ENCODE measurements around the gene EZH2.

Gene EZH2

DNA sequence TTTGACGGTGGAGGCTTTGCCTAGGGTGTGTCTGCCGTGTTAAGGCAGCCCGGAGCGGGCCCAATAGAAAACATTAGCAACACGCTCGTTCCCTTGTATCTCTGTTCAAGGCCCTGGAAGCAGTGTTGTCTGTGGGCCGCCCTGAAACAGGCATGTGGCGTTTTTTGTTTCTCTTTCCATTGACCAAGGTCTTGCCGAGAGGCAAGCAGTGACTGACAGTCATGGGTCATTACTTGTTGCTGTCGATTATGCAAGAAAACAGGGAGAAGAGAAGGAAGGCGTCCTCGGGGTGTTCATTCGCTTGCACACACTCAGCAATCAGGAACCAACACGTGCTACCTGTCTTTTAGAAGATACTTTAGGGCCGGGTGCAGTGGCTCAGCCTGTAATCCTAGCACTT, 92.5 kb downstream of the EZH2 start:
- no peak overlapping the region for H2AFZ ChIP-seq
- H3K27me3 ChIP-seq (ENCODE audit: control insufficient read depth, insufficient read depth, low read length) = no peaks in the 10 kb centered on the region
- no peak overlapping the region for H3K4me2 ChIP-seq (ENCODE audit: low read length)
- no peaks in the 10 kb centered on the region for H3K4me1 ChIP-seq
- H3K9ac ChIP-seq = no peak overlapping the region
- peaks cover 2% of the 10 kb centered on the region for H3K79me2 ChIP-seq
- no peaks in the 10 kb centered on the region for H3K36me3 ChIP-seq (ENCODE audit: control insufficient read depth, insufficient read depth, low read length)
- TF ChIP-seq, protein P1, sequence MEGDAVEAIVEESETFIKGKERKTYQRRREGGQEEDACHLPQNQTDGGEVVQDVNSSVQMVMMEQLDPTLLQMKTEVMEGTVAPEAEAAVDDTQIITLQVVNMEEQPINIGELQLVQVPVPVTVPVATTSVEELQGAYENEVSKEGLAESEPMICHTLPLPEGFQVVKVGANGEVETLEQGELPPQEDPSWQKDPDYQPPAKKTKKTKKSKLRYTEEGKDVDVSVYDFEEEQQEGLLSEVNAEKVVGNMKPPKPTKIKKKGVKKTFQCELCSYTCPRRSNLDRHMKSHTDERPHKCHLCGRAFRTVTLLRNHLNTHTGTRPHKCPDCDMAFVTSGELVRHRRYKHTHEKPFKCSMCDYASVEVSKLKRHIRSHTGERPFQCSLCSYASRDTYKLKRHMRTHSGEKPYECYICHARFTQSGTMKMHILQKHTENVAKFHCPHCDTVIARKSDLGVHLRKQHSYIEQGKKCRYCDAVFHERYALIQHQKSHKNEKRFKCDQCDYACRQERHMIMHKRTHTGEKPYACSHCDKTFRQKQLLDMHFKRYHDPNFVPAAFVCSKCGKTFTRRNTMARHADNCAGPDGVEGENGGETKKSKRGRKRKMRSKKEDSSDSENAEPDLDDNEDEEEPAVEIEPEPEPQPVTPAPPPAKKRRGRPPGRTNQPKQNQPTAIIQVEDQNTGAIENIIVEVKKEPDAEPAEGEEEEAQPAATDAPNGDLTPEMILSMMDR (IDR thresholded peaks at IDR 0.05) = no peak
- no peak overlapping the region for H3K27ac ChIP-seq
- H3K9me3 ChIP-seq (ENCODE audit: control insufficient read depth, low read length) = no peaks in the 10 kb centered on the region
- H3K4me3 ChIP-seq (ENCODE audit: low read depth, low read length) = no peak overlapping the region

DNA sequence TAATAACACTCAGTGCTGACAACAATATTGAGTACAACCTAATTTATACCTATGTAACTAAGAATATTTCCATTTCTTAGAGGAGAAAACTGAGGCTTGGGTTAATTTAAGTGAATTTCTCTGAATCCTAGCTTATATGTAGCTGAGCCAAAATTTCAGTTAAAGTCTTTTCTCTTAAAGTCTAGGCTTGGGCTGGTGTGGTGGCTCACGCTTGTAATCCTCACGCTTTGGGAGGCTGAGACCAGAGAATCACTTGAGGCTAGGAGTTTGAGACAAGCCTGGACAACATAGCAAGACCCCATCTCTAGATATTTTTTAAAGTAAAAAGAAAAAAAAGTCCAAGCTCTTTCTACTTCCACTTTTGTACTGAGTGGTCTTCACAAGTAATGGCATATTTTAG, 93.2 kb downstream of the EZH2 start:
- no peak overlapping the region for H3K4me3 ChIP-seq (ENCODE audit: low read depth, low read length)
- H3K36me3 ChIP-seq (ENCODE audit: control insufficient read depth, insufficient read depth, low read length) = no peaks in the 10 kb centered on the region
- no peak overlapping the region for H2AFZ ChIP-seq
- TF ChIP-seq, protein P1 (IDR thresholded peaks at IDR 0.05) = no peak
- H3K9ac ChIP-seq = no peak overlapping the region
- H3K4me2 ChIP-seq (ENCODE audit: low read length) = no peak overlapping the region
- no peaks in the 10 kb centered on the region for H3K79me2 ChIP-seq
- H3K4me1 ChIP-seq = no peaks in the 10 kb centered on the region
- H3K27ac ChIP-seq = no peak overlapping the region
- no peaks in the 10 kb centered on the region for H3K27me3 ChIP-seq (ENCODE audit: control insufficient read depth, insufficient read depth, low read length)
- H3K9me3 ChIP-seq (ENCODE audit: control insufficient read depth, low read length) = no peaks in the 10 kb centered on the region

DNA sequence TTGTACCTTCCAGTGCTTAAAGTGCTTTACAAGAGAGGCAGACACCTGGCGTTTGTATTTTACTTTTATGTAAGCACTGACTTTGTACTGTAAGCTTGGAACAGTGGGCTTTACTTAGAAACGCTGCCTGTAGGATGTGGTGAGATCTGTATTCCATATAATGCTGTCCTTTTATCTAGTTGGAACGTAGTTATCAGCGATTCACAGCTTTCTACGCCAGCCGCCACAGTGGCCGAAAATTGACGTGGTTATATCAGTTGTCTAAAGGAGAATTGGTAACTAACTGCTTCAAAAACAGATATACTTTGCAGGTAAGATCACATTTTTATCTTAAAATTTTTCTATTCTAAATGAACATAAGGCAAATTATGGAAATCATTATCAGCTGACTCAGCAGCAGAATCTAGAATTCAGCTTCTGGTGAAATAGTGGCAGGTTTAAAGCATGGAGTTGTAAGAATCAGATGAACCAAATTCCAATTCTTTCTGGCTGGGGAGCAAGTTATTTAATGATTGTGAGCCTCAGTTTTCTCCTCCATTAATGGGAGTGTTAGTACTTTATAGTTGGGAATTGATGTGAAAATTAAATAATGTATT, 93.9 kb downstream of the EZH2 start:
- no peaks in the 10 kb centered on the region for H3K36me3 ChIP-seq (ENCODE audit: control insufficient read depth, insufficient read depth, low read length)
- H3K27ac ChIP-seq = no peak overlapping the region

DNA sequence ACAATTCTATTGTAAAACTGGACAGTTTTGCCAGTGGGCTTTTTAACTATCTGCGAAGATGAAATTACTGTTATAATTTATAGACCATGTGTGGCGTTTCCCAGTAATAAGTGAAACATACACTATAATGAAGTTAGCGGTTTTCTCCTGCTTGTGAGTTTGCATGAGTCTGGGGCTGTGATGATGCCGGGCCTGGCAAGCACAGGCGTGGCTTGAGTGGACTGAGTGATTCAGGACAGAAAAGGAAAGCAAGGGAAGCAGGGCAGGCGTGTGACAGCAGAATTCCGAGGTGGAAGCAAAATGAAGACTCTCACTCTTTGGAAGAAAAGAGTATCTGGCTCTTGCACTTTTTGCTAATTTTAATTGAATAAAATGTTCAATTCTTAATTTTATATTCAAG, 94.9 kb downstream of the EZH2 start:
- no peaks in the 10 kb centered on the region for H3K27me3 ChIP-seq (ENCODE audit: control insufficient read depth, insufficient read depth, low read length)
- no peak overlapping the region for H3K27ac ChIP-seq
- H2AFZ ChIP-seq = no peak overlapping the region
- H3K4me1 ChIP-seq = no peaks in the 10 kb centered on the region
- H3K4me2 ChIP-seq (ENCODE audit: low read length) = no peak overlapping the region
- no peak overlapping the region for H3K4me3 ChIP-seq (ENCODE audit: low read depth, low read length)
- no peaks in the 10 kb centered on the region for H3K79me2 ChIP-seq
- no peaks in the 10 kb centered on the region for H3K9me3 ChIP-seq (ENCODE audit: control insufficient read depth, low read length)
- no peak overlapping the region for H3K9ac ChIP-seq
- no peaks in the 10 kb centered on the region for H3K36me3 ChIP-seq (ENCODE audit: control insufficient read depth, insufficient read depth, low read length)
- TF ChIP-seq, protein P1 (IDR thresholded peaks at IDR 0.05) = no peak

More for the DNA sequence above, 93.9 kb downstream of the EZH2 start:
- Histone ChIP-seq H3K79me2 (no peaks in the 10 kb centered on the region), H3K4me3 (ENCODE audit: low read depth, low read length) (no peak overlapping the region), H3K4me2 (ENCODE audit: low read length) (no peak overlapping the region), H3K4me1 (no peaks in the 10 kb centered on the region), H3K9ac (no peak overlapping the region), H3K9me3 (ENCODE audit: control insufficient read depth, low read length) (no peaks in the 10 kb centered on the region), H3K27me3 (ENCODE audit: control insufficient read depth, insufficient read depth, low read length) (no peaks in the 10 kb centered on the region), H2AFZ (no peak overlapping the region)
- TF ChIP-seq, protein P1 (IDR thresholded peaks at IDR 0.05) = no peak

DNA sequence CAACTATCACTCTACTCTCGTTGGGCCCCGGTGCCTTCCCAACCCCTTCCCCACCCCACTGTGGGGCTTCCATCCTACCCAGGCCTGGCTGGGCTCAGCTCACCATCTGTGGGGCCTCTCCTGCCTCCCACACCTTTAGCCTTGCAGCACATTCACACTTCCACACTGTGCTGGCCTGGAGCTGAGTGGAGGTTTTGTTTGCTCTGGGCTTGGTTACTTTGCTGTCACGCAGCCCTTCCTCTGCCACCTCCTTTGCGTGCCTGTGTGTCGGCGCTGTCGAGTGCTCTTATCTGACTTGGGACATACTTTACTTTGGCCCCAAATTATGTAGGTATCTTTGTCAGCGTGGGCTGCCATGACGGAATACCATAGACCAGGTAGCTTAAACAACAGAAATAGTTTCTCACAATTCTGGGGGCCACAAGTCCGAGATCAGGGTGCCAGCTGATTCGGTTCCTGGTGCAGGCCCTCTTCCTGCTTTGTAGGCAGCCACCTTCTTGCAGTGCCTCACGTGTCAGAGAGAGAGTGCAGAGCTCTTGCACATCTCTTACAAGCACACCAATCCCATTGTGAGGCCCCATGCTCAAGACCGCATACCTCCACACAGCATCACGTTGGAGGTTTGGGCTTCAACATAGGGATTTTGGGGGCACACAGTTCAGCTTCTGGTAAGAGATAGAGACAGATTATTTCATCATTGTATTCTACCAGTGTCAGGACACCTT, 96.4 kb downstream of the EZH2 start:
- Histone ChIP-seq H3K27me3 (ENCODE audit: control insufficient read depth, insufficient read depth, low read length) (no peaks in the 10 kb centered on the region), H2AFZ (no peak overlapping the region), H3K27ac (no peak overlapping the region), H3K4me2 (ENCODE audit: low read length) (no peak overlapping the region), H3K36me3 (ENCODE audit: control insufficient read depth, insufficient read depth, low read length) (no peaks in the 10 kb centered on the region), H3K9ac (no peak overlapping the region), H3K4me1 (no peaks in the 10 kb centered on the region), H3K9me3 (ENCODE audit: control insufficient read depth, low read length) (no peaks in the 10 kb centered on the region), H3K79me2 (no peaks in the 10 kb centered on the region), H3K4me3 (ENCODE audit: low read depth, low read length) (no peak overlapping the region)
- TF ChIP-seq, protein P1 (IDR thresholded peaks at IDR 0.05) = no peak

All from parathyroid adenoma (tissue), 2 donors.